Prostate gland (tissue), 2 donors: ENCODE measurements around the gene CEP128. TPM values are rescaled to one million over a fixed set of nuclear protein-coding genes. Genes with fewer than 3 reads are reported as not detected.

Source experiments
- DNase-seq: peaks from one replicate; pipeline ENCODE4 v3.0.0-alpha.2; 2019; ENCODE audit warnings: low spot score
- H3K27ac ChIP-seq, 2 donors: fragments of 200-600 bp; sonication (generic); 2 replicates each; pipeline ENCODE4 v1.5.1; 2017 to 2019
- H3K27me3 ChIP-seq: fragments of 200-600 bp; sonication (generic); replicated peaks from 2 replicates; pipeline ENCODE4 v1.5.1; 2019; ENCODE audit not compliant: insufficient read depth
- H3K36me3 ChIP-seq, 2 donors: fragments of 200-600 bp; sonication (generic); 1 replicate in 1 of 2; 2 replicates in 1 of 2; pipeline versions ENCODE4 v1.5.1 to v1.8.1; 2017 to 2019
- H3K4me1 ChIP-seq: fragments of 200-600 bp; sonication (generic); replicated peaks from 2 replicates; pipeline ENCODE4 v1.5.1; 2019
- H3K4me3 ChIP-seq, 2 donors: fragments of 200-600 bp; sonication (generic); 2 replicates each; pipeline ENCODE4 v1.5.1; 2017 to 2019
- H3K9me3 ChIP-seq: fragments of 200-600 bp; sonication (generic); 2 replicates; pipeline ENCODE4 v1.5.1; 2017
- POLR2A ChIP-seq: fragments of 450-650 bp; IDR thresholded peaks from one replicate; pipeline ENCODE4 v1.6.1; 2016; ENCODE audit warnings: antibody characterized with exemption, mild to moderate bottlenecking
- POLR2AphosphoS5 ChIP-seq: sonication (generic); formaldehyde crosslinking; IDR thresholded peaks from one replicate; pipeline ENCODE4 v1.6.1; 2017; ENCODE audit warnings: antibody characterized with exemption
- WGBS: methylation state at CpG from one replicate; pipeline ENCODE4 v1.1.5; 2018; 5-methylcytosine and 5-hydroxymethylcytosine counted together
- intact Hi-C: fragments of 100-400 bp; cut with DNase I; formaldehyde crosslinking; loops from one replicate; pipeline ENCODE4 v1.14.2; 2022
- total RNA-seq, 2 donors: library from RNA; depleted of rRNA; stranded (reverse); fragments of >200 nt; gene quantifications; one replicate each; pipeline ENCODE4 v1.1.0, GENCODE V29; 2016
- TF ChIP-seq, protein P1 (sequence below), 4 experiments: fragments of 200-600 bp in 2 of 4; fragments of 450-650 bp in 2 of 4; sonication (generic) in 2 of 4; IDR thresholded peaks; 1 replicate in 3 of 4; 2 replicates in 1 of 4; pipeline ENCODE4 v1.5.1; 2016 to 2019; ENCODE audit warnings: antibody characterized with exemption in 4 of 4, mild to moderate bottlenecking in 2 of 4, moderate library complexity in 2 of 4

The CEP128 gene
- total RNA-seq, 2 donors from 2014 or later: 6.4 to 7.3 TPM

DNA sequence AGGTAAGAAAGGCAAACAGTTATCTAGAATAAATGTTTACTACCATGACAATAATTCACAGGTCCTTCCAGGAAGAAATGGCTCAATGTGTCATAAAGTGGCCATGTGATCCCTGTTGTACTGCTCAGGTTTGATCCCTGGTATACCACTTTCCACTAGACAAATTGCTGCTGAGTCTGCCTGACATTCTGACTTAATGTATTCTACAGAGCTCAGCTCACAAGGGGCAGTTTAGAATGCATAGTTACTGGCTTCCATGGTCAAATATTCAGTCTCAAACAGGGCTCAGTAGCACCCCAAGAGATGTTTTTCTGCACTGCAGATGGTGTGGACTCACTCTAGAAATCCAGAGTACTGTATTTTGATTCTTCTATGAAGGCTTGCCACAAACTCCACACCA is 35.7 kb upstream of the CEP128 start:
- H3K27ac ChIP-seq: no peak overlapping the region
- no peaks in the 10 kb centered on the region for H3K9me3 ChIP-seq
- no peaks in the 10 kb centered on the region for H3K36me3 ChIP-seq
- no peak for TF ChIP-seq POLR2AphosphoS5
- no peak for TF ChIP-seq POLR2A
- TF ChIP-seq, protein P1, sequence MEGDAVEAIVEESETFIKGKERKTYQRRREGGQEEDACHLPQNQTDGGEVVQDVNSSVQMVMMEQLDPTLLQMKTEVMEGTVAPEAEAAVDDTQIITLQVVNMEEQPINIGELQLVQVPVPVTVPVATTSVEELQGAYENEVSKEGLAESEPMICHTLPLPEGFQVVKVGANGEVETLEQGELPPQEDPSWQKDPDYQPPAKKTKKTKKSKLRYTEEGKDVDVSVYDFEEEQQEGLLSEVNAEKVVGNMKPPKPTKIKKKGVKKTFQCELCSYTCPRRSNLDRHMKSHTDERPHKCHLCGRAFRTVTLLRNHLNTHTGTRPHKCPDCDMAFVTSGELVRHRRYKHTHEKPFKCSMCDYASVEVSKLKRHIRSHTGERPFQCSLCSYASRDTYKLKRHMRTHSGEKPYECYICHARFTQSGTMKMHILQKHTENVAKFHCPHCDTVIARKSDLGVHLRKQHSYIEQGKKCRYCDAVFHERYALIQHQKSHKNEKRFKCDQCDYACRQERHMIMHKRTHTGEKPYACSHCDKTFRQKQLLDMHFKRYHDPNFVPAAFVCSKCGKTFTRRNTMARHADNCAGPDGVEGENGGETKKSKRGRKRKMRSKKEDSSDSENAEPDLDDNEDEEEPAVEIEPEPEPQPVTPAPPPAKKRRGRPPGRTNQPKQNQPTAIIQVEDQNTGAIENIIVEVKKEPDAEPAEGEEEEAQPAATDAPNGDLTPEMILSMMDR (IDR thresholded peaks at IDR 0.05): no peak
- intact Hi-C loops: no loop called here
- no peak overlapping the region for H3K4me3 ChIP-seq
- no peaks in the 10 kb centered on the region for H3K27me3 ChIP-seq
- no peaks in the 10 kb centered on the region for H3K4me1 ChIP-seq
- DNase-seq: no peak

DNA sequence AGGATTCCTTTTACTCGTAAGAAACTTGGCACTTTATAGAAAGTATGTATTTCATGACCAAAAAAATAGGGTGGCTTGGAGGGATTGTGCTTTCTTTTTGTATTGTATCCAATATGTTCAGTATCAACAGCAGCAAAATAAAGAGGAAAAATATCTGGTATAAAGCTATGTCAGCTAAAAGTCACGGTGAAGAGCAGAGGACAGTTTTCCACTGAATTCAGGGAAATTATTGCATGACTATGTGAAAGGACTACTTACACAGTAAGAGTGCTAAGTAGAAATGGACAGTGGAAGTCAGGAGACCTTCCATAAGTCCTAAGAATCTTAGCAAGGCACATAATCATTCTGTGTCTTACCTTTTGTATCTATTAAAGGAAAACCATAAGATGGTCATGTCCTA is 33.1 kb upstream of the CEP128 start:
- no peaks in the 10 kb centered on the region for H3K4me1 ChIP-seq
- H3K27me3 ChIP-seq: no peaks in the 10 kb centered on the region
- intact Hi-C loops: no loop called here
- H3K4me3 ChIP-seq: no peak overlapping the region
- H3K9me3 ChIP-seq: no peaks in the 10 kb centered on the region
- no peak overlapping the region for H3K27ac ChIP-seq
- TF ChIP-seq POLR2A (no peak), POLR2AphosphoS5 (no peak)
- TF ChIP-seq, protein P1 (IDR thresholded peaks at IDR 0.05): no peak
- H3K36me3 ChIP-seq: no peaks in the 10 kb centered on the region
- DNase-seq: no peak
- WGBS: 21% methylated on average over 2 of the region's 2 CpGs

DNA sequence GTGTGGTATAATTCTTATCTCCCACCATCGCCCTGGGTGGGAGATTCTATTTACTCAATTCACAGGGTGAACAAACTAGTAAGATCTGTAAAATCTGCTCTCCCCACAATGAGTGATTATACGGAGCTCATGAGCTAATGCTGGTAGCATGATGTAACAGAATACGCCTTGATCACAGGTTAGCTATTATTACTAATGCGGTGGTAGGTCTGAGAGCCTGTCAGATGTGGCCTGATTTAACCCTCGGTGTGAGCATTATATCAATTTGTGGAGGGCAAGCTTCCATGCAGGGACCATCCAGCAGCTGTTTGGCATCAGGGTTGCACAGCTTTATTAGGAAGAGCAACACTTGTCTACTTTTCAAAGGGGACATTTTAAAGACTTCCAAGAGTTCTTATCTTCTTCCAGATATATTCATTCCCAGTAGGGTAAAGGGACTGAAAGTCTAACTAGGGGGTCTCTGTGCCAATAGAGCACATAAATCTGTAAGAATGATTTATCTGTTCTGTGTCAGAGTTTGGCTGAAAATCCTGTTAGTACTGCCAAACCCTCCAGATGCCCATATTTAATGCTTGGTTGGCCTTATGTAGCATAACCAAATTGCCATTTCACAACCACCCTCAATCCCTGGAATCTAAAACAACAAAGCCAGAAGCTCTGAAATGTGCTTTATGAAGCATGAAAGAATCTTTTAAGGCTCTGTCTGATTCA is 32.5 kb upstream of the CEP128 start:
- whole genome bisulfite sequencing: 6% methylated on average over 5 of the region's 5 CpGs
- intact Hi-C loops: no loop called here
- Histone ChIP-seq H3K4me1 (no peaks in the 10 kb centered on the region), H3K27ac (no peak overlapping the region), H3K9me3 (no peaks in the 10 kb centered on the region), H3K27me3 (no peaks in the 10 kb centered on the region), H3K36me3 (no peaks in the 10 kb centered on the region), H3K4me3 (no peak overlapping the region)
- DNase-seq: no peak
- TF ChIP-seq, protein P1 (IDR thresholded peaks at IDR 0.05): no peak
- no peak for TF ChIP-seq POLR2A
- no peak for TF ChIP-seq POLR2AphosphoS5

DNA sequence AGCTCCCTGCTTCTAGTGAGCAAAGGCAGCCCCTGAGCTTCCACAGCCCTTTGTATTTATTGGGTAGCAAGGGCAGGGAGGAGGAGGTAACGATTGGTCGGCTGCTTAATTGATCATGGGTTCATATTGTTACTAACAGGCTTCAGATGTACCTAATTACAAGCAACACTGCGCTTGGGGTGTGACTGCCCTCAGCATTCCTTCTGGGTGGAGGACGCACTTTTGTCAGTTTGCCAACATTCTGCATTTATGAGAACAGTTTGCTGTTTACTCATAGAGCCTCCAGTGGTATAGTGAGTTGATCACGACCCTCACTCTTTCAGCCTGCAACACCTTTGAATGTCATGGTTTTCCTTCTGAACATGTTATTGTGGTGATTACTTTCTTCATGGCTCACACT is 23.5 kb upstream of the CEP128 start:
- Histone ChIP-seq H3K27me3 (no peaks in the 10 kb centered on the region), H3K4me1 (no peaks in the 10 kb centered on the region), H3K4me3 (no peak overlapping the region), H3K27ac (no peak overlapping the region), H3K36me3 (no peaks in the 10 kb centered on the region), H3K9me3 (no peaks in the 10 kb centered on the region)
- TF ChIP-seq POLR2A: no peak
- no peak for TF ChIP-seq POLR2AphosphoS5
- TF ChIP-seq, protein P1 (IDR thresholded peaks at IDR 0.05): no peak
- no peak for DNase-seq
- WGBS: 63% methylated on average over 5 of the region's 5 CpGs
- intact Hi-C loops: no loop called here

DNA sequence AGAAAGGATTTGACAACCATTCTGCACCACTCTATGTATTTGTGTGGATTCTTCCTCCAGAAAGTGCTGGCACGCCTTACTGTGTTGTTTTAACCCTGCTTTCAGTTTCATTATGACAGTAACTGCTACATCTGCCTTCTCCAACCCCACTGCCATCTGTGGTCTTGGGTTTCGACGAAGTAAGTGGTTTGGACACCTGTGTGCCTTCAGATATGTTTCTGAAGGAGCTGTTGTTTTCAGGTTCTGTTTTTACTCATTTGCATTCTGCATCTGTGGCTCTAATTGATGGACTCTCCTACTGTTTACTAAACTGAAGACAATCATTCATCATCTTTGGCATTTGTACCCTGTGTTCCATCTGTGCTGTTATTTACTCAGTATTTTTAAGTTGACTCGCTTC is 18.0 kb upstream of the CEP128 start:
- Histone ChIP-seq H3K27ac (no peak overlapping the region), H3K9me3 (no peaks in the 10 kb centered on the region)
- 55% methylated on average over 4 of the region's 4 CpGs for whole genome bisulfite sequencing

More for the DNA sequence above, 18.0 kb upstream of the CEP128 start:
- H3K4me1 ChIP-seq: no peaks in the 10 kb centered on the region
- H3K4me3 ChIP-seq: no peak overlapping the region
- DNase-seq: no peak
- peaks cover 3% of the 10 kb centered on the region for H3K27me3 ChIP-seq
- H3K36me3 ChIP-seq: no peaks in the 10 kb centered on the region
- intact Hi-C loops: loop anchor here (10.0 kb wide), 1 partner anchor 215 kb away; no protein-coding TSS in a partner anchor
- TF ChIP-seq POLR2AphosphoS5 (no peak), POLR2A (no peak)
- TF ChIP-seq, protein P1 (IDR thresholded peaks at IDR 0.05): no peak
